ENCODE measurements around the gene DDX27.

DNA sequence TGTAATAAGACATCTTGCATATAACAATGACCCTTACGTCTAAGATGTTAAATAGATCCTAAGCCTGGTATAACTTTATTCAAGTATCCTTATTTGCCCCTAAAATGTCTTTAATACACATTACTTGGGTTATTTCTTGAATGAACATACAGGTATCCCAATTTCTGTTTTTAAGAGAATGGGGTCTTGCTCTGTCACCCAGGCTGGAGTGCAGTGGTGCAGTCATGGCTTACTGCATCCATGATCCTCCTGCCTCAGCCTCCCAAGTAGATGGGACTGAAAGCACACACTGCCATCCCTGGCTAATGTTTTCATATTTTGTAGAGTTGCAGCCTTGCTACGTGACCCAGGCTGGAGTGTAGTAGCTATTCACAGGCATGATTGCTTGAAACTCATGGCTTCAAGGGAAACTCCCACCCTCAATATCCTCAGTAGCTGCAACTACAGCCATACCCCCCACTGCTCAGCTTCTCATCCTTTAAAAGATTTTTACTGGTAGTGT is 69.1 kb downstream of the DDX27 start:
- TF ChIP-seq, protein P1, sequence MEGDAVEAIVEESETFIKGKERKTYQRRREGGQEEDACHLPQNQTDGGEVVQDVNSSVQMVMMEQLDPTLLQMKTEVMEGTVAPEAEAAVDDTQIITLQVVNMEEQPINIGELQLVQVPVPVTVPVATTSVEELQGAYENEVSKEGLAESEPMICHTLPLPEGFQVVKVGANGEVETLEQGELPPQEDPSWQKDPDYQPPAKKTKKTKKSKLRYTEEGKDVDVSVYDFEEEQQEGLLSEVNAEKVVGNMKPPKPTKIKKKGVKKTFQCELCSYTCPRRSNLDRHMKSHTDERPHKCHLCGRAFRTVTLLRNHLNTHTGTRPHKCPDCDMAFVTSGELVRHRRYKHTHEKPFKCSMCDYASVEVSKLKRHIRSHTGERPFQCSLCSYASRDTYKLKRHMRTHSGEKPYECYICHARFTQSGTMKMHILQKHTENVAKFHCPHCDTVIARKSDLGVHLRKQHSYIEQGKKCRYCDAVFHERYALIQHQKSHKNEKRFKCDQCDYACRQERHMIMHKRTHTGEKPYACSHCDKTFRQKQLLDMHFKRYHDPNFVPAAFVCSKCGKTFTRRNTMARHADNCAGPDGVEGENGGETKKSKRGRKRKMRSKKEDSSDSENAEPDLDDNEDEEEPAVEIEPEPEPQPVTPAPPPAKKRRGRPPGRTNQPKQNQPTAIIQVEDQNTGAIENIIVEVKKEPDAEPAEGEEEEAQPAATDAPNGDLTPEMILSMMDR (IDR thresholded peaks at IDR 0.05; ENCODE audit: control extremely low read depth in 1 of 3, insufficient read depth in 1 of 3, low read depth in 1 of 3, low read length in 3 of 3) = no peak
- TF ChIP-seq, protein P2, sequence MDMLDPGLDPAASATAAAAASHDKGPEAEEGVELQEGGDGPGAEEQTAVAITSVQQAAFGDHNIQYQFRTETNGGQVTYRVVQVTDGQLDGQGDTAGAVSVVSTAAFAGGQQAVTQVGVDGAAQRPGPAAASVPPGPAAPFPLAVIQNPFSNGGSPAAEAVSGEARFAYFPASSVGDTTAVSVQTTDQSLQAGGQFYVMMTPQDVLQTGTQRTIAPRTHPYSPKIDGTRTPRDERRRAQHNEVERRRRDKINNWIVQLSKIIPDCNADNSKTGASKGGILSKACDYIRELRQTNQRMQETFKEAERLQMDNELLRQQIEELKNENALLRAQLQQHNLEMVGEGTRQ (IDR thresholded peaks at IDR 0.05; ENCODE audit: low read length) = no peak

Data from H1 (cell line).